Hippocampal formation (tissue), 2 donors: ENCODE measurements around the gene TAS1R3.
A peak's percentile ranks its signal among the peaks of the same experiment; 100 is the strongest.

Experiments
- DNase-seq, 2 donors: peaks; one replicate each; lab custom pipeline; 2025; lab: John Stamatoyannopoulos, UW

TAS1R3 gene

DNA sequence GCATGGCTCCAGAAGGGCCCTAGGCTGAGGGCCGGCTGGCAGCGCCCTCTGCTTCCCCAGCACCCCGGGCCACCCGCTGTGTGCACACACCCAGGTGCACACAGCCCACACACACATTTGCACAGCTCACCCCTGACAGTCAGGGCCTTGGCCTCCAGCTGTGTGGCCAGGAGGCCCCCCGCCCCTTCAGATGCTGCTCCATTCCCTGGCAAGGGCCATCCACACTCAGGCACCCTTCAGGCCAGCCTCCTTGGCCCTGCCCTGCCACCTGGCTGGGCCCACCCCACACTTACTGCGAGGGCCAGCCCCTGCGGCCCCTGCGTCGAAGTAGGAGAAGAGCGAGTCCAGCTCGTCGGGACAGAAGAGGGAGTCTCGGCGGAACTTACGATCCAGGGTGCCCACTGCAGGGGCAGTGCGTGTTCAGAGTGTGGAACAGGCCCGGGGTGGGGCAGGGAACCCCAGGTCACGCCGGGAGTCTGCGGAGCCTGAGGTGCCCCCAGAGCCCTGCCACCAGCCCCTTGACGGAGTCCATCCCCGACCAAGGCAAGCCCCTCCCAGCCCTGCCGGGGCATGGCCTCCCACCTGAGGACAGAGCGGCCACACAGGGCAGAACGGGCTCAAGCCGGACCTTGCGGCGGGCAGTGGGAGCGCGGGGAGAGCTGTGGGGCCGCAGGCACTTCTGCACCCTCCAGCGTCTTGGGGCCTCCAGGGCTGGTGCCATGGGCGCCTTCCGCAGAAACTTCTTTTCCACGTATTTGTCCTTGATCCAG is 35.7 kb upstream of the TAS1R3 start:
- DNase-seq = no peak

DNA sequence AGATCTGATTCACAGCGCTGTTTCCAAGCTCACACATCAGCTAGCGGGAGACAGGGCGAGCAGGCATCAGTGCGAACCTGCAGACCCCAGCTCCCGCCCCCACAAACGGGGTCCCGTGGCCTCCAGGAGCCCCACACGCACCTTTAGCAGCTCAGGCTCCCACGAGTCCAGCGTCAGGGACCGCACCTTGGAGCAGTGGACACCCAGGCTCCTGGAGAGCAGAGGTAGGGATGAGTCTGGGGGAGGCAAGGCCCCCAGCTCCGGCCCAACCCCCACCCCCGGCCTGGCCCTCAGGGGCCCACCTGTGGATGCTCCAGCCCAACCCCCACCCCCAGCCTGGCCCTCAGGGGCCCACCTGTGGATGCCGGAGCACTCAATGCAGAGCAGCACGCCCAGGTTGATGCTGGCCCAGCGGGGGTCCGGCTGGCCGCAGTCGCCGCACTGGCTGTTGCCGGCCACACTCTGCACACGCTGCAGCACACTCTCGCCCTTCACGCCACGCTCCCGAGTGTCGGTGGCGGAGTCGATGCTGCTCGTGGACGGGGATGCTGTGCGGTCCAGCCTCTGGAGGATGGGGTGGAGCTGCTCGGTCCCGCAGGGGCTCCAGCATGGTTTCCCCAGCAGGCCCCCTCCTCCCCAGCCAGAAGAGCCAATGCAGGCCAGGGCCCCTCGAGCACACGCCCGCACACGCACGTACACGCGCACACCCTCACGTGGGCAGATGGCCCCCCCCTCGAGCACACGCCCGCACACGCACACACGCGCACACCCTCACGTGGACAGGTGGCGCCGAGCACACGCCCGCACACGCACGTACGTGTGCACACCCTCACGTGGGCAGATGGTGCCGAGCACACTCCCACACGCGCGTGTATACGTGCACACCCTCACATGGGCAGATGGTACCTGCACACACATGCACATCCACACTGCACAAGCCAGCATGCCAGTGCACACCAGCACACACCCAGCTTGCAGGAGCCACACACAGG is 34.7 kb upstream of the TAS1R3 start:
- no peak for DNase-seq

DNA sequence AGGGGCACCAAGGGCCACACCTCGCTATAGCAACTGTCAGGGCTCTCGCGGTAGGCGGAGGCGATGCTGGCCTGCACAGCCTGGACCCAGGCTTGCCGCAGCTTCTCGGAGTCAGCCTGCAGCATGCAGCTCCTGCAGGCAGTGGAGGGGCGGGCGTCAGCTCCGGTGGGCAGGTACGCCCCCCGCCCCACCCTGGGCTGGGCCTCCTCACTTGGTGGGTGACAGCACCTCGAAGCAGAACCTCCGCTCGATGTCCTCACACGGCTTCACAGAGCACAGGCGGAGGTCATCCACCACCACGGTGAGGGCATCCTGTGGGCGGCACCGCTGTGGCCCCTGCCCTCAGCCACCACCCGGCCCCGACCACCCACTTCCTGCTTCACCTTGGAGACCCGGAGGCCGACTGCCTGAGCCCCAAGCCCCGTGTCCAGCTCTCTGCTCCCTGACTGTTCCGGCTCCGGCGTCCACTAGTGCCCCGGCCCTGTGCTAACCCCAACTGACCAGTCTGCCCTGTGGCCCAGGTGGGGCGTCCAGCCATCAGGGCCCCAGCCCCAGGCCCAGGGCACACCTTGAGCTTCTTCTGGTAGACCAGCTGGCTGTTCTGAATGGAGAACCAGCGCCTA is 33.2 kb upstream of the TAS1R3 start:
- DNase-seq = no peak

DNA sequence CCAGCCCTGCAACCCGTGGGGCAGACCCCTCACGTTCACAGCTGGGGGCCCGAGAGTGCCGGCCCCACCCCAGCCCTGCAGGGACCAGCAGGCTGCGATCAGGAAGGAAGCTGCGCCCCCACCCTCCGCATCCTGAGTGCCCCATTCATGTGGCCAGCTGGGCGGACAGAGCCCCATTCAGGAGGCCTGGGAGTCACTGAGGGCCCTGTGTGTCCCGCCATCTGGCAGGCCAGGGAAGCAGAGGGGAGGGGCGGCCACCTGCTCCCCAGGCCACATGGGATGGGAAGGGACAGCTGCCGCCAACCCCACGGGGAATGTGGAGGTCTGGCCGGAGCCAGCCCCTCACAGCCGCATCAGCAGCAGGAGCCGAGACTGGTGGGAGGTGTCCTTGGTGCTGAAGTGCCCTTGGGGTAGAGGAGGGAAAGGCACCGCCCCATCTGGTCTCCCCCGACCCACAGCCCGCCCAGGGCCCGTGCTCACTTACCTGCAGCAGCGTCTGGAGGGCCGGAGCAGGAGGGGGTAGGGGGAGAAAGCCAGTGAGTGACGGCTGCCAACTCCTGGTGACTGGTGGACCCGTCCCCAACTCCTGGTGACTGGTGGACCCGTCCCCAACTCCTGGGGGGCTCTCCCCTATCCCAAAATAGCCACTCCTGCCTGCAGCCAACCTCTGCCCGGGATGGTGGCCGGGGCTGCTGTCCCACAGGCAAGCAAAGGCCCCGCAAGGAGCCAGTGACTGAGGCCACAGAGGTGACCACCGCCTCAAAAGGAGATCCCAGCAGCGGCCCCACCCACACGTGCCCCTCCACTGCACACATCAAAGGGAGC is 32.0 kb upstream of the TAS1R3 start:
- DNase-seq = peak; percentile 87 to 93

DNA sequence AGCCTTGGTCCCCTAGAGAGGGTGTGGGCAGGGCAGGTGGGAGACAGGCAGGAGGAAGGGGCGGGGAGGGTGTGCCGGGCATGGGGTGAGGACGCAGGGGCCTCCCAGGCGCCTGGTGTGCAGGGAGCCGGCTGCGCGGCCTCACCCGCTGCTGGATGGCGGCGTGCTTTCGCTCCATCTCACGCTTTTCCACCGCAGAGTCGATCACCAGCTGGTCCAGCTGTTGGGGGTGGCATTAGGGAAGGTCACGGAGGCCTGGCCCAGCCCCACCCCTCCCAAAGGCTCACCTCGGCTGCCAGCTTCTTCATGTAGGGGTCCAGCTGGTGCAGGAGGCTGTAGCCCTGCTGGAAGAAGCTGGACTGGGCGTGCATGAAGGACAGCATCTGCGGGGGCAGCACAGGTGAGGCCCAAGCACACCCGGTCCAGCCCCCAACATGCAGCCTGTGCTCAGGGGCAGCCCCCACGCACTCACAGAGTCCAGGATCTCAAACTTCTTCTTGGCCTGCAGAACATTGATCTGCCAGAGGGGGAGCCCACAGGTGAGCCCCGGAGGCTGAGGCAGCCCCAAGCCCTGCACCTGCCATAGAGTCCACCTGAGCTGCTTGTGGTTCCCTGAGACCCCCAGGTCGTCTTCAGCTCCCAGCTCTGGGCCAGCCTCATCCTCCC is 31.3 kb upstream of the TAS1R3 start:
- DNase-seq = no peak

DNA sequence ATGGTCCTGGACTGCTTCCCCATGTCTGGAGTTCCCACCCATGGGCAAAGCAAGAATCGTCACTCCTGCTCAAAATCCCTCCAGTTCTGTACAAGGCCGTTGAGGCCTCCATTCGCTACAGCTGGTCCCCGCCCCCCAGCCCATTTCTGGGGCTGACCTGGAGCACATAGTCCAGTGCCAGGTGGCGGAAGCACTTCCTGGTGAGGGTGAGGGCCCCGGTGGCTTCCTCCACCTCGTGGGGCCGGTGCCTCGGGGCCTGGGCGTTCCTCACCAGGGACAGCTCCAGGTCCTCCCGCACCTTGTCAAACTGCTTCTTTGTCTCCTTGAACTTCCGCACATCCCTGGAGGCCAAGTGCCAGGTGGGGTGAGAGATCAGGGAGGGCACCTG is 30.7 kb upstream of the TAS1R3 start:
- no peak for DNase-seq

DNA sequence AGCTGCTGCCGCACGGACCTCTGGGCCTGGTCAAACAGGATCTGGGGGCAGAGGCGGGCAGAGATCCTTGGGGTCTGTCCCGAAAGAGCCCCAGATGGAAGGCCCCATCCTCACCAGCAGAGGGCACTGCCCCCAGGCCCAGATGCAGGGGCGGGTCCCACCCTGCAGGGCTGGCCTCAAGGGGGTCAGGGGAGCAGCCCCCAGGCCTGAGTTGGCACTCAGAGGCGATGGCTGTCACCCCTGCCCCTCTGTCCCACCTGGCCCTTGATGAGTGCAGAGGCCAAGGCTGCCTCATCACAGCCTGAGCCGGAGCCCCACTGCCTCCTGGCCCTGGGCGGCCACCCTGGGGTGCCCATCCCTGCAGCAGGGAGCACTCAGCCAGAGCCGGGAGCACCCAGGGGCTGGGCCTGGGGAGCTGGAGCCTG is 29.1 kb upstream of the TAS1R3 start:
- DNase-seq = no peak

DNA sequence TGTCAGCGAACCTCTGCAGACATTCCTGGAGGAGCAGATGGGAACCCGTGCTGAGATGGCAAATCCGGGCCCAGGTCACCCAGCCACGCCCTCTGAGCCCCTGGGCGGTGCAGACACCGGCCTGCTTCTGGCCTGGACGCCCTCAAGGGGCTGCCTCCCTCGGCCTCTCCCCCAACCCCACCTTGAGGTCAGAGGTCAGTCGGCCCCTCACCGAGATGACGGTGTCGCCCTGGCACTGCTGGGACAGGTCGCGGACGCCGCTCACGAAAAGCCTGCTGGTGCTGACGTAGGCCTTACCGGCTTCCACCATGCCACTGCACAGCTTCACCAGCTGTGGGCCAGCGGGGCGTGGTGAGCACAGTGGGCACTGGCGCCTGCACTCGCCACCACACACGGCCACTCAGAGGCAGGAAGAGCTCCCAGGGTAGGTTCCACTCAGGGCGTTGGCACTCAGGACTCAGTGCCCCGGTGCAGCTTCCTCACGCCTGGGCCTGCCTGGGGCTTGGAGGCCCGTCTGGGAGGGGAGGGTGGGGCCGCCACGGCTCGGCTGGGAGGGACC is 28.1 kb upstream of the TAS1R3 start:
- no peak for DNase-seq

DNA sequence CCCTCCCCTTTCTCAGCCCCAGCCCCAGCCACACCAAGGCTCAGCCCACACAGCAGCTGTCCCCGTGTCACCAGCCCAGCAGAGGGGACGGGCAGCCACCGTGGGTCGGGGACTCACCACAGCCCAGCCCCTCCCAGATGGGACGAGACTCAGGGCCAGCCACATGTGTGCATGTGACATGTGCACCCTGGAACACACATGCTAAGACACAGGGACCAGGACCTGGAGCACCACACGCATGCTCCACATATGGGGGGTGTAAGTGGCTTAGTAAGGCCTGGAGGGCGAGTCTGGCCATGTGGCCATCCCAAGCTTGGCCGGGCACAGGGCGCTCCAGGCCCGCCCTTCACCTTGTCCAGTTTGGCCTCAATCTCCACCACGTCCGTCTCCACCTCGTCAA is 27.3 kb upstream of the TAS1R3 start:
- no peak for DNase-seq

DNA sequence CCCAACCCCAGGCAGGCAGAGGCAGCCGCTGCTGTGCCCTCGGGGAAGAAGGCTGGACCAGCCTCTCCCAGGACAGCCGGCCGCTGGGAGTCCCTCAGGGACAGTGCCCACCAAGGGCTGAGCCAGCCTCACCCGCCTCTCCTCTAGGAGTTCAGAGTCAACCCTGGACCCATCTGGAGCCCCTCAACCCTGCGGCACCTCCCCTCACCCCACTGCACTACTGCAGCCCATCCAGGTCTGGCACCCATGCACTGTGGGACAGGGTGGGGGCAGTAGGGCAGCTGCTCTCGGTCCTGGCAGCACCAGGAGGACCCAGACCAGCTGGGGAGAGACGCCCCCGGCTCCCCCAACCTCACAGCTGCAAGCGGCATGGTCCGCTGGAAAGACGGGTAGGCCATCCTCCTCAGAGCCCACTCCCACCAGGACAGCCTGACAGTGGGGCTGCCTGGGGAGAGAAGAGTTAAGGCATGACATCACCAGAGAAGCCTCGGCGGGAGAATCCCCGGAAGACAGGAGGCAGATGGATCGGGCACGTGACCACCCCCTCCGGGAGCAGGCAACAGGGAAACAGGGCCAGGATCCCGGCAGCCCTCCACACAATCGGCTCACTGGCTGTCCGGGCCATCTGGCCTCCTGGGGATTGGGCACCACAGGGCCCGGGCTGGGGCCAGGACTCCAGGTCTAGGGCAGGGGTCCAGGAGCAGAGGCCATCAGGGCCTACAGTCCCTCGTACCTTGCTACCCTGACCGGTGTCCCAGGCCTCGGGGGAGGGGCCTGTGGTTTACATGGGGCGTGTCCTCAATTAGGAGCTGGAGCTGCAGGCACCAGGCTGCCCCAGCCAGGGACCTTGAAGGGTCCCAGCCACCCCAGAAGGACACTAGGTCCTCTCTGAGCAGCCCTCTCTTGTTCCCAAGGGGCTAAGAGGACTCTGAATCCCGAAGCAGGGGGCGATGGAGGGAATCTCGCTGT is 26.5 kb upstream of the TAS1R3 start:
- peak; percentile 92 to 95 for DNase-seq

DNA sequence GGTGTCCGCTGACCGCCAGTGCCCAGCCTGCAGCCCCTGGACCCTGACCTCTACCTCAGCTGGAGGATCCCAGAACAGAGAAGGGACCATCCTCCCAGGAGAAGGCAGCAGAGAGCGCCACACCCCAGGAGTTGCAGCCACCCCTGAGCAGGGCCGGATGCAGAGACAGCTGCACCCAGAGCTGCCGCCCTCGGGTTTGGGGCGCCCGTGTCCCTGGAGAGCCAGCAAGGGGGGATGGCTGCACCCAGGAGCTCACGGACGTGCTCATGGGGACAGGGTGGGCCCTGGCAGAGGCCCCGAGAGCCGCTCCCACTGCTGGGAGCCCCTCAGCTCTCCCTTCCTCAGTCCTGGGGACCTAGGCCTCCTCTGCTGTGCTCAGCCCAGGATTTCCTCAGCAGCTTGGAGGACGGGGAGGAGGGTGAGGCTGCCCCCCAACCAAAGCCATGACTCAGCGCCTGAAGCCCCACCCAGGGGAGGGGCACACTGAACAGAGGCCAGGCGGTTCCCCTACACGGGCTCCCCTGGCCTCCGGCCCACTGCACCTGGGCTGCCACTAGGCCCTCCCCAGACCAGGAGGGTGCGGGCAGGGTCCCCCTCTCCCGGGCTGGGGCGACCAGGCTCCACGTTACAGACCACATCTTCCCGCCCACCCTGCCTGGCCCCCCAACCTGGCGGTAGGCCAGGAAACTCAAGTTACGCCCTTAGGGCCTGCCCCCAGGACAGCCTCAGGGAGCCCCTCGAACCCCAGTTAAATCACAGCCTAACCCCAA is 25.6 kb upstream of the TAS1R3 start:
- peak in 1 of 2 donors; percentile 20 for DNase-seq

DNA sequence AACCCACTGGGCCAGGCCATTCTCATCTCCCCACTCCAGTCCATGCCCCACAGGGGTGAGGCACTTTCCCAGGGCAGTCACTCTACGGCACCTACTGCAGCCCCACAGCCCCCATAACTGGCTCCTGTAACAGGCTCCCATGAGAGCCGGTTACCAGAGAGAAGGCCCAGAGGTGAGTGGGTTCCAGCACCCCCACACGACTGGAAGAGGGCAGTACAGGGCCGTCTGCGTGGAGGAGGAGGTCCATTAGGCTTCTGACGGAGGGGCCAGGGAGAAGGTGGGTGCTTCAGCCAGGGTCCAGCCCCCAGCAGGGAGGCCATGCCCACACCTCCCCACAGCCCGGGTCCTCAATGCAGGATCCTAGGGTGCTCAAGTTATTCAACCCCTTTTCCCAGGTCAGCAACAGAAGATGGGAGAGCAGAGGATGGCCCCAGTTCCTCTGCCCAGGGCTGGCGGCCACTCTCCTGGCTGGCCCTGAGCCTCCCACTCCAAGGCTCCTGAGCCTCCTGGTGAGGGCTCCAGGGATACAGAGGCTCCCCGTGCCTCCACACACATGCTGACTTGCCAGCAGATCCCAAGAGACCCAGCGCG is 24.9 kb upstream of the TAS1R3 start:
- no peak for DNase-seq

DNA sequence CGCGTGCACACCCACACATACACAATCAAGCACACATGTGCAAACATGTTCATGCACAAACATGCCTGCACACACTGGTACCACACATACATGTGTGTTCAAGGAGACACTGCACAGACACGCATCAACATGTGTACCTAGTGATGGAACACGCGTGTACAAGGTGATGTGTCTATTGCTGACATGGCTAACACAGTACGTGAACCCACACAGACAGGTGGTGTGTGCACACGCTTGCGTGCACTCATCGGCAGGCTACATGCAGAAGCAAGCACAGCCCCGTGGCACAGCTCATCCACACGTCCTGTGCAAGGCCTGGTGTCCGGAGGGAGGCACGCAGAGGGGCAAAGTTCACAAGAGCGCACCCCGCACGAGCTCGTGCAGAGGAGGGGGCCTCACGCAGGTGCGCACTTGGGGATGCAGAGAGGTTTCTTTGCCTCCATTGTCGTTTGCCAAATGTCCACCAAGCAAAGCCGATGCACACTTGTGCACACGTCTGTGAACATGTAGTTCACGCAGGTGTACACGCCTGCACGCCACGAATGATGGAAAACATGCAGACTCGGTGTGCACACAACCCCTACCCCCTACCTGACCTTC is 24.3 kb upstream of the TAS1R3 start:
- no peak for DNase-seq

DNA sequence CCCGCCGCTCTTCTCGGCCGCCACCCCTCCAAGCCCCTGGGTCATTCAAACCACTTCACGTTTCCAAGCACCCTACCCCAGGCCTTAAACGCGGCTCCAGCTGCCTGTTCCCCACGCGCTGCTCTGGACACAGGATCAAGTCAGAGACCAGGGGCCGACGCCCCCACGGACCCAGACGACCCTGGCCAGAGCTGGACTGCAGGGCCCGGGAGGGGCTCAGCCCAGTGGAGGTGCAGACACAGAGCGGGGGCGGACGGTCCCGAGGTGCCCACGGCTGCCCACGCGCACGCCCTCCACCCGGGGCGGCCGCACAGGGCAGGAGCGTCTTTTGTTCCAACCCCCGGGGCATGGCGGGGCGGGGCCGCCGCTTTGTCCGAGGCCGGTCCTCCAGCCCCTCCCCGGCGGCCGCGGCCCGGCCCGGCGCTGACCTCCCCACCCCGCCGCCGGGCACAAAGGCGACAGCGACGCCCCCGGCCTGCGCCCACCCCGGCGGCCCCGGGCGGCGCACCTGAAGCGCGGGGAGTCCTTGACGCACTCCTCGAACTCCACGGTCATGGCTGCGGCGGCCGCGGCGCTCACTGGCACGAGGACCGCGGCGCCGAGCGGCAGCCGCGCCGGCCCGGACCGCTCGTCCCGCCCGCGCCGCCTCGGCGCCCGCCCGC is 23.7 kb upstream of the TAS1R3 start:
- no peak for DNase-seq

DNA sequence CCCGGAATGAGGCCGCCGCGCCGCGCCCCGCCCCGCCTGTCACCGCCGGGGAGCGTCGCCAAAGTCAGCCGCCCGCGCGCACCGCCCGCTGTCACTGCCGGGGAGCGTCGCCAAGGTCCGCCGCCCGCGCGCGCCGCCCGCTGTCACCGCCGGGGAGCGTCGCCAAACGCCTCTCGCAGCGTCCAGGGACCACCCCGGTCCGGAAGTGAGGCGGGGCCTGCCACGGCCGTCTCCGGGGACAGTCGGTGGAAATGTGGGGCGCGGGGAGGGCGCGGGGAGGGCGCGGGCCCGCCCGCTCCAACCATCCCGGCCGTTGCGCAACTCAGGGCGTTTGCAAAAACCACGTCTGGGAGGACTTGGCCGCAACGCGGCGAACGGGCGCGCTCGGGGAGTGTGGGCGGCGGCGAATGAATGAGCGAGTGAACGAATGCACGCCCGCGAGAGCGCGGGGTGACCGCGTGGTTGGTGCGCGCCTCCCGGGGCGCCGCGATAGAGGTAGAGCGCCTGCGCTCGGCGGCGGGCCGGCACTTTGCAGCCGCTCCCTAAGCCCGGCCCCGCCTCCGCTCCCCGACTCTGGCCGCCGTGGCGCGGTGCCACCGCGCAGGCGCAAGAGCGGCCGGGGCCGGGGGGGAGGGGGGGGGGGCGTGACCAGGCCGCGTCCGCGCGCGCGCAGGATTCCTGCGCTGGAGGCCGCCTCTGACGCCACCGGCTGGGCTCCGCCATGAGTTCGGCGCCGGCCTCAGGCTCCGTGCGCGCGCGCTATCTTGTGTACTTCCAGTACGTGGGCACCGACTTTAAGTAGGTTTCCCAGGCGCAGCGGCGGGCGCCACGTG is 22.9 kb upstream of the TAS1R3 start, which contains the start of the genes ACAP3 and PUSL1:
TSS of gene ACAP3 (minus strand) at position 8 of the 833 bp plus-strand sequence. CDS start 115 bp downstream, outside the sequence.
TSS of gene PUSL1 (plus strand) at position 675 of the 833 bp plus-strand sequence. CDS start at position 722, 47 bp downstream.
- peak; percentile 82 to 87 for DNase-seq

DNA sequence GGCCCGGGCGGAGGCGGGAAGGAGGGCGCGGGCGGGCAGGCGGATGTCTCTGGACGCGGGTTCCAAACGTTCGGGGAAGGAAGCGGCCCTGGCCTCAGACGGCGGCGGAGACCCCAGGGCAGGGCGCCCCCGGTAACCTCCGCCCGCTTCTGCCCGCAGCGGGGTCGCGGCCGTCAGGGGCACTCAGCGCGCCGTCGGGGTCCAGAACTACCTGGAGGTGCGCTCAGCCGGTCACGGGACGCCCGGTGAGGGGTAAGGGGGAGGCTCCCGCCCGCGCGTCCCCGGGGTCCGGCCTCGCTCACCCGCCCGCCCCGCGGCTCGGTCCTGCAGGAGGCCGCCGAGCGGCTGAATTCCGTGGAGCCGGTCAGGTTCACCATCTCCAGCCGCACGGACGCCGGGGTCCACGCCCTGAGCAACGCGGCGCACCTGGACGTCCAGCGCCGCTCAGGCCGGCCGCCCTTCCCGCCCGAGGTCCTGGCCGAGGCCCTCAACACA is 22.3 kb upstream of the TAS1R3 start:
- no peak for DNase-seq
